ENCODE results near the gene ZNF740.
"Not testable (repeated sequence)": the region's sequence is repeated elsewhere in the genome, so short reads cannot be mapped to it uniquely, and the experiment has no call there.

GRCh38 chr12:53178803-53179202 lies 1.7 kb upstream of the ZNF740 start:
- TF ChIP-seq, protein P1, sequence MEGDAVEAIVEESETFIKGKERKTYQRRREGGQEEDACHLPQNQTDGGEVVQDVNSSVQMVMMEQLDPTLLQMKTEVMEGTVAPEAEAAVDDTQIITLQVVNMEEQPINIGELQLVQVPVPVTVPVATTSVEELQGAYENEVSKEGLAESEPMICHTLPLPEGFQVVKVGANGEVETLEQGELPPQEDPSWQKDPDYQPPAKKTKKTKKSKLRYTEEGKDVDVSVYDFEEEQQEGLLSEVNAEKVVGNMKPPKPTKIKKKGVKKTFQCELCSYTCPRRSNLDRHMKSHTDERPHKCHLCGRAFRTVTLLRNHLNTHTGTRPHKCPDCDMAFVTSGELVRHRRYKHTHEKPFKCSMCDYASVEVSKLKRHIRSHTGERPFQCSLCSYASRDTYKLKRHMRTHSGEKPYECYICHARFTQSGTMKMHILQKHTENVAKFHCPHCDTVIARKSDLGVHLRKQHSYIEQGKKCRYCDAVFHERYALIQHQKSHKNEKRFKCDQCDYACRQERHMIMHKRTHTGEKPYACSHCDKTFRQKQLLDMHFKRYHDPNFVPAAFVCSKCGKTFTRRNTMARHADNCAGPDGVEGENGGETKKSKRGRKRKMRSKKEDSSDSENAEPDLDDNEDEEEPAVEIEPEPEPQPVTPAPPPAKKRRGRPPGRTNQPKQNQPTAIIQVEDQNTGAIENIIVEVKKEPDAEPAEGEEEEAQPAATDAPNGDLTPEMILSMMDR (IDR thresholded peaks at IDR 0.05), result not testable (repeated sequence)
- TF ChIP-seq POLR2A (IDR thresholded peaks at IDR 0.05), result not testable (repeated sequence)

All from body of pancreas (tissue), 4 donors.